ENCODE data around the gene TCF20. TPM values are rescaled to one million over a fixed set of nuclear protein-coding genes. Genes with fewer than 3 reads are reported as not detected.

The TCF20 gene
- 33.9 and 35.9 TPM in 2 replicates for total RNA-seq

GRCh38 chr22:42270510-42271190 lies at the start of gene TCF20:
TSS of gene TCF20 (minus strand) at chr22:42270653. CDS start at chr22:42215305, 55,348 bp downstream.

Other genes starting within 250 kb of the TCF20 start
- gene NAGA, start 199.8 kb downstream of the TCF20 start, total RNA-seq = 32.9 and 38.2 TPM in 2 replicates
- 14.6 and 24.2 TPM in 2 replicates for gene PHETA2, start 196.4 kb downstream of the TCF20 start, total RNA-seq
- 4.9 and 5.0 TPM in 2 replicates for gene SMDT1, start 191.0 kb downstream of the TCF20 start, total RNA-seq
- gene NDUFA6, start 179.9 kb downstream of the TCF20 start, total RNA-seq = 26.5 and 30.9 TPM in 2 replicates
- under 0.01 and 0.10 TPM in 2 replicates for gene CYP2D6, start 139.8 kb downstream of the TCF20 start, total RNA-seq
- gene NFAM1, start 161.8 kb upstream of the TCF20 start, total RNA-seq = not detected in 2 replicates
- gene RRP7A, start 249.1 kb upstream of the TCF20 start, total RNA-seq = 33.3 and 45.3 TPM in 2 replicates

Measured in vein endothelial cell (primary cell).